Parathyroid adenoma (tissue), 2 donors: ENCODE results near the gene SORCS2.

Source experiments
- H2AFZ ChIP-seq: fragments of 300-600 bp; sonication (generic); one replicate; pipeline ENCODE4 v1.7.0; 2017; ENCODE audit warnings: antibody characterized with exemption, mild to moderate bottlenecking
- H3K27ac ChIP-seq: fragments of 300-600 bp; sonication (generic); one replicate; pipeline ENCODE4 v1.7.0; 2017
- H3K27me3 ChIP-seq: fragments of 300-600 bp; sonication (generic); one replicate; pipeline ENCODE4 v1.7.0; 2017; ENCODE audit warnings: low read length; ENCODE audit not compliant: control insufficient read depth, insufficient read depth
- H3K36me3 ChIP-seq: fragments of 300-600 bp; sonication (generic); one replicate; pipeline ENCODE4 v1.7.0; 2017; ENCODE audit warnings: low read length; ENCODE audit not compliant: control insufficient read depth, insufficient read depth
- H3K4me1 ChIP-seq: fragments of 300-600 bp; sonication (generic); one replicate; pipeline ENCODE4 v1.7.0; 2017; ENCODE audit warnings: control low read depth
- H3K4me2 ChIP-seq: fragments of 300-600 bp; sonication (generic); one replicate; pipeline ENCODE4 v1.7.0; 2017; ENCODE audit warnings: low read length
- H3K4me3 ChIP-seq: fragments of 300-600 bp; sonication (generic); one replicate; pipeline ENCODE4 v1.7.0; 2017; ENCODE audit warnings: low read depth, low read length
- H3K79me2 ChIP-seq: fragments of 300-600 bp; sonication (generic); one replicate; pipeline ENCODE4 v1.7.0; 2017; ENCODE audit warnings: control low read depth
- H3K9ac ChIP-seq: fragments of 300-600 bp; sonication (generic); one replicate; pipeline ENCODE4 v1.7.0; 2017; ENCODE audit warnings: mild to moderate bottlenecking
- H3K9me3 ChIP-seq: fragments of 300-600 bp; sonication (generic); one replicate; pipeline ENCODE4 v1.7.0; 2017; ENCODE audit warnings: low read length; ENCODE audit not compliant: control insufficient read depth
- TF ChIP-seq, protein P1 (sequence below): fragments of 300-600 bp; sonication (generic); IDR thresholded peaks from one replicate; pipeline ENCODE4 v1.7.0; 2017; ENCODE audit warnings: antibody characterized with exemption, mild to moderate bottlenecking
- donor health status: primary hyperparathyroidism.

SORCS2 gene

DNA sequence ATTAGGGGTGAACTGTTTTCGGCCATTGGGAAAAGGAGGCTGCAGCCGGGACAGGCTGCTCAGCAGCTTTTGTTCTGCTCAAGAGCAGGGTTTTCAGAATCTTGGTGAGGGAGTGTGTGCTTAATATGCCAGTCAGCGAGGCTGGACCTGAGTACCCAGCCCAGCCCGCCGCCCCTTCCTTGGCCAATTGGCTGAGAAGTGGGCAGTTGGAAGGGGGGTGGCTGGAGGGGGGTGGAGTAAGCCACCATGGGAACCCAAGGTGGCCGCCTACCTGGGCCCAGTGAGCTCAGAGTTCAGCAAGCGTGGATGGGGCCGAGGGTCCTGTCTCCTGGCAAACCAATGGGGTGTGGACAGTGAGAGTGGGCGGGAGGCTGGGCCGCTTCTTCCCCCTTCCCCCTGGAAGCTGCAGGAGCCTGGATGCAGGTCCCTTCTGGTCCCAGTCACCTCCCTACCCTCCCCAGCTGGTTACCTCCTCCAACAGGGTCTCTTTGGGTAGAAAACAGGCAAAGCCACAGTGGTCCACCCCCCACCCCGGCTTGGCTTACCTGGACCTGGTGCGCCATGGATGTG lies 52.5 kb downstream of the SORCS2 start:
- H3K27ac ChIP-seq = no peak overlapping the region
- no peaks in the 10 kb centered on the region for H3K79me2 ChIP-seq

DNA sequence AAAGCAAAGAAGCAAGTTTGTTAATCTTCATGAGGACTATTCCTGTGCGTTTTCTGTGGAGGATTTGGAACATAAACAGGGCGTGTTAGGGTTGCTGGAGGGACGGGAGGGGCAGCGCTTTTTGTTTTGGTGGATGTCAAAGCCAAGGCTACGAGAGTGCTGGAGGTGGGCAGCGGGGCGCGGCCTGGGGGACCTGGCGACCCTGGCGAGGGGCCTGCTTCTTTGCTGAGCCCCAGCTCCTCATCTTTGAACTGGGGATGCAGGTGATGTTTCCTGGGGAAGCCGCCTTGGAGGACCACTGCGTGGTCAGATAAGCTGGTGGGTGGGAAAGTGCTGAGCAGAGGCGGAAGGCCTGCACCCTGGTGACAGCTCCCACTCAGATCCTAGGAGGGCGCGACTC lies 55.2 kb downstream of the SORCS2 start:
- Histone ChIP-seq H3K4me3 (no peak overlapping the region), H3K79me2 (no peaks in the 10 kb centered on the region)
- TF ChIP-seq, protein P1, sequence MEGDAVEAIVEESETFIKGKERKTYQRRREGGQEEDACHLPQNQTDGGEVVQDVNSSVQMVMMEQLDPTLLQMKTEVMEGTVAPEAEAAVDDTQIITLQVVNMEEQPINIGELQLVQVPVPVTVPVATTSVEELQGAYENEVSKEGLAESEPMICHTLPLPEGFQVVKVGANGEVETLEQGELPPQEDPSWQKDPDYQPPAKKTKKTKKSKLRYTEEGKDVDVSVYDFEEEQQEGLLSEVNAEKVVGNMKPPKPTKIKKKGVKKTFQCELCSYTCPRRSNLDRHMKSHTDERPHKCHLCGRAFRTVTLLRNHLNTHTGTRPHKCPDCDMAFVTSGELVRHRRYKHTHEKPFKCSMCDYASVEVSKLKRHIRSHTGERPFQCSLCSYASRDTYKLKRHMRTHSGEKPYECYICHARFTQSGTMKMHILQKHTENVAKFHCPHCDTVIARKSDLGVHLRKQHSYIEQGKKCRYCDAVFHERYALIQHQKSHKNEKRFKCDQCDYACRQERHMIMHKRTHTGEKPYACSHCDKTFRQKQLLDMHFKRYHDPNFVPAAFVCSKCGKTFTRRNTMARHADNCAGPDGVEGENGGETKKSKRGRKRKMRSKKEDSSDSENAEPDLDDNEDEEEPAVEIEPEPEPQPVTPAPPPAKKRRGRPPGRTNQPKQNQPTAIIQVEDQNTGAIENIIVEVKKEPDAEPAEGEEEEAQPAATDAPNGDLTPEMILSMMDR = no peak

More for the DNA sequence above, 52.5 kb downstream of the SORCS2 start:
- H3K27me3 ChIP-seq = no peaks in the 10 kb centered on the region
- no peaks in the 10 kb centered on the region for H3K36me3 ChIP-seq
- no peak overlapping the region for H2AFZ ChIP-seq
- TF ChIP-seq, protein P1 = no peak
- no peaks in the 10 kb centered on the region for H3K4me1 ChIP-seq
- no peak overlapping the region for H3K9ac ChIP-seq
- no peak overlapping the region for H3K4me2 ChIP-seq
- H3K9me3 ChIP-seq = no peaks in the 10 kb centered on the region
- H3K4me3 ChIP-seq = no peak overlapping the region

DNA sequence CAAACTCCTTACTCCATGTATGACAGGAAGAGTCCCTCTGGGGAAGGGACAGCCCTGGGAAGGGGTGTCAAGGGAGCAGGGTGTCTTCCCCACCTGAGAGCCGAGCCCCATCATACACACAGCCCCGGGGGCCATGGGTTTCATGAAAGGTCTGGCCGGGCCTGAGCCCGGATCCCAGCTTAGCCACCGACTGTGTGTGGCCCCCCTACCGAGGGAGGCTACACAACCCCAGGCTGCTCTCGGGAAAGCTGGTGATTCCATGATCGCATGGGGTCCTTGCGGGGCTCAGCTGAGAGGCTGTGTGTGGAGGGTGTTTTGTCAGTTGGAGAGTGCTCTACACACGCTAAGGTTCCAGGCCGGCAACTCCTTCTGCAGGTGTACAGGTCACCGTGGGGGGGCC lies 55.6 kb downstream of the SORCS2 start:
- Histone ChIP-seq H3K36me3 (no peaks in the 10 kb centered on the region), H3K27ac (no peak overlapping the region), H3K79me2 (no peaks in the 10 kb centered on the region), H3K4me3 (no peak overlapping the region), H3K4me2 (no peak overlapping the region), H3K4me1 (no peaks in the 10 kb centered on the region), H3K9me3 (no peaks in the 10 kb centered on the region), H3K9ac (no peak overlapping the region), H3K27me3 (no peaks in the 10 kb centered on the region), H2AFZ (no peak overlapping the region)
- TF ChIP-seq, protein P1 = no peak

More for the DNA sequence above, 55.2 kb downstream of the SORCS2 start:
- no peaks in the 10 kb centered on the region for H3K27me3 ChIP-seq
- H2AFZ ChIP-seq = no peak overlapping the region
- H3K36me3 ChIP-seq = no peaks in the 10 kb centered on the region
- H3K9ac ChIP-seq = no peak overlapping the region
- no peak overlapping the region for H3K4me2 ChIP-seq
- H3K9me3 ChIP-seq = no peaks in the 10 kb centered on the region
- no peak overlapping the region for H3K27ac ChIP-seq
- no peaks in the 10 kb centered on the region for H3K4me1 ChIP-seq

DNA sequence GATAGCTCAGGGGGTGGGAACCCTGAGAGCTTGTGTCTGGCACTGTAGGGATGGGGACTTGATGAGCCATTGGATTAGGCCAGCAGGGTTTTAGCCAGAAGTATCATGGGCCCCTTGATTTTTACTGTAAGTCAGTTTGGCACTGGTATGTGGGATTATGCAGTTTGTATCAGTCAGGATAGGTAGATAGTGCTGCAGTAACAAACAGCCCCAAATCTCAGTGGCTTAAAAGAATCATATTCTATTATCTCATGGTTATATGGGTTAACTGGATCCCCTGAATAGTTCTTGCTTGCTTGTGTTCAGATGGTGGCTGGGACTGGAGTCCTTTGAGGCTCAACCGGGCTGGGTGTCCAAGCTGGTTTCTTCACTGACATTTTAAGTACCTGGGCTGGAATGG lies 56.5 kb downstream of the SORCS2 start:
- Histone ChIP-seq H3K27ac (no peak overlapping the region), H3K79me2 (no peaks in the 10 kb centered on the region), H3K4me2 (no peak overlapping the region), H3K9ac (no peak overlapping the region), H3K4me3 (no peak overlapping the region), H2AFZ (no peak overlapping the region), H3K9me3 (no peaks in the 10 kb centered on the region), H3K36me3 (no peaks in the 10 kb centered on the region), H3K4me1 (no peaks in the 10 kb centered on the region), H3K27me3 (no peaks in the 10 kb centered on the region)
- TF ChIP-seq, protein P1 = no peak

DNA sequence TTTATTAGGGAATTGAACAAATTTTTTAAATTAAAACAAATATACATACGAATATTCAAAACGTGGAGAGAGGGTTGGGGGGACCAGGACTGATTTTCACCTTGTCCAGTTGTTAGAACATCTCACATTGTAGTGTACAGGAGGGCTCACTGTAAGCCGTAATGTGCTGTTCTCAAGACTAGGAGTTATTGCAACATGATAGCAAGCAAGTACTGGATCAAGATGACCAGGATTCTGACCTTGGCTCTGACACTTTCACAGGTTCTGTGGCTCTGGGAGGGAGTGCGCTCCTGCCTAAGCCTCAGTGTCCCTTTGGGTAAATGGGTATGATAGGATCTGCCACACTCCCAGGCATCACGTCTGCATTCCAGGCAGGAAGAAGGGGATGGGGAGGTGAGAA lies 59.0 kb downstream of the SORCS2 start:
- Histone ChIP-seq H3K4me1 (no peaks in the 10 kb centered on the region), H3K27me3 (no peaks in the 10 kb centered on the region), H3K4me3 (no peak overlapping the region), H3K79me2 (no peaks in the 10 kb centered on the region), H2AFZ (no peak overlapping the region), H3K36me3 (no peaks in the 10 kb centered on the region), H3K9me3 (no peaks in the 10 kb centered on the region), H3K4me2 (no peak overlapping the region), H3K9ac (no peak overlapping the region), H3K27ac (no peak overlapping the region)
- TF ChIP-seq, protein P1 = no peak
